Chondrocyte (in vitro differentiated cells): ENCODE results near the gene MLPH. TPM values are rescaled to one million over a fixed set of nuclear protein-coding genes. Genes with fewer than 3 reads are reported as not detected.

Experiments
- DNase-seq: peaks from one replicate; pipeline ENCODE4 v3.0.0; 2021; ENCODE audit warnings: mixed read lengths, low spot score
- H3K27ac Mint-ChIP-seq: one replicate; pipeline ENCODE4 v1.8.0; 2021; ENCODE audit warnings: mild to moderate bottlenecking, moderate library complexity, mixed read lengths; ENCODE audit not compliant: unreplicated experiment
- H3K27me3 Mint-ChIP-seq: 2 replicates; pipeline ENCODE4 v1.8.0; 2021; ENCODE audit warnings: low read depth, mixed read lengths
- H3K36me3 Mint-ChIP-seq: 2 replicates; pipeline ENCODE4 v1.8.0; 2021; ENCODE audit warnings: low read depth, mixed read lengths
- H3K4me1 Mint-ChIP-seq: 2 replicates; pipeline ENCODE4 v1.8.0; 2021; ENCODE audit warnings: low read depth, mild to moderate bottlenecking, mixed read lengths
- H3K4me3 Mint-ChIP-seq: one replicate; pipeline ENCODE4 v1.8.0; 2021; ENCODE audit warnings: mild to moderate bottlenecking, moderate library complexity, mixed read lengths; ENCODE audit not compliant: unreplicated experiment
- H3K9me3 Mint-ChIP-seq: 2 replicates; pipeline ENCODE4 v1.8.0; 2021; ENCODE audit warnings: low read depth, mixed read lengths
- CTCF ChIP-seq: fragments of 200-600 bp; sonication (generic); IDR thresholded peaks from 2 replicates; pipeline ENCODE4 v1.5.0; 2021; ENCODE audit warnings: antibody characterized with exemption, mild to moderate bottlenecking, moderate library complexity
- total RNA-seq: library from RNA; stranded (reverse); gene quantifications from 3 replicates; pipeline ENCODE4 v1.2.1, GENCODE V29; 2021

MLPH gene
- total RNA-seq, 1 donor from 2014 or later: 6.1 TPM

- Mint-ChIP-seq H3K9me3 (no peaks in the 10 kb centered on the region), H3K36me3 (peaks cover 6% of the 10 kb centered on the region), H3K27me3 (peaks cover 1% of the 10 kb centered on the region), H3K4me1 (peaks cover 24% of the 10 kb centered on the region), H3K27ac (no peak overlapping the region), H3K4me3 (no peak overlapping the region)
- TF ChIP-seq CTCF: no peak
- no peak for DNase-seq
Observed at GRCh38 chr2:237497009-237497837, 10.2 kb downstream of the MLPH start.

GRCh38 chr2:237497838-237498186 is 10.8 kb downstream of the MLPH start:
- Mint-ChIP-seq H3K27me3 (peaks cover 1% of the 10 kb centered on the region), H3K9me3 (no peaks in the 10 kb centered on the region), H3K36me3 (peaks cover 6% of the 10 kb centered on the region), H3K4me1 (peaks cover 30% of the 10 kb centered on the region), H3K4me3 (no peak overlapping the region), H3K27ac (no peak overlapping the region)
- DNase-seq: no peak
- no peak for TF ChIP-seq CTCF

- Mint-ChIP-seq H3K27me3 (peaks cover 1% of the 10 kb centered on the region), H3K36me3 (peaks cover 6% of the 10 kb centered on the region), H3K27ac (no peak overlapping the region), H3K4me1 (peaks cover 31% of the 10 kb centered on the region), H3K9me3 (no peaks in the 10 kb centered on the region), H3K4me3 (no peak overlapping the region)
- no peak for DNase-seq
- no peak for TF ChIP-seq CTCF
Observed at GRCh38 chr2:237498341-237498740, 11.3 kb downstream of the MLPH start.

- no peak for TF ChIP-seq CTCF
- Mint-ChIP-seq H3K4me1 (peaks cover 32% of the 10 kb centered on the region), H3K36me3 (peaks cover 3% of the 10 kb centered on the region), H3K4me3 (peak overlapping the region; percentile 27), H3K27me3 (peaks cover 1% of the 10 kb centered on the region), H3K9me3 (no peaks in the 10 kb centered on the region), H3K27ac (peak overlapping the region; percentile 86)
- no peak for DNase-seq
Observed at GRCh38 chr2:237500681-237501424, 13.8 kb downstream of the MLPH start.

GRCh38 chr2:237501892-237502513 is 15.0 kb downstream of the MLPH start:
- no peak for DNase-seq
- Mint-ChIP-seq H3K27ac (peak overlapping the region; percentile 9), H3K27me3 (no peaks in the 10 kb centered on the region), H3K36me3 (no peaks in the 10 kb centered on the region), H3K4me3 (no peak overlapping the region), H3K4me1 (peaks cover 29% of the 10 kb centered on the region), H3K9me3 (no peaks in the 10 kb centered on the region)
- TF ChIP-seq CTCF: peak; percentile 17
